SK-N-SH treated with all-trans-retinoic acid at 6 μM for 48 hours (cell line): ENCODE measurements around the gene REXO1.

Source experiments
- ARNTL ChIP-seq: fragments of 450-650 bp; formaldehyde crosslinking; IDR thresholded peaks from 2 replicates; pipeline ENCODE4 v1.5.0; 2020; ENCODE audit warnings: low read depth, mild to moderate bottlenecking, moderate library complexity, borderline replicate concordance
- ESRRG ChIP-seq: fragments of 250-450 bp; sonication (Bioruptor Pico); IDR thresholded peaks from 2 replicates; pipeline ENCODE4 v1.6.1; 2021; ENCODE audit warnings: mild to moderate bottlenecking
- GLIS3 ChIP-seq: fragments of 250-450 bp; sonication (Bioruptor Pico); IDR thresholded peaks from 2 replicates; pipeline ENCODE4 v1.5.0; 2020; ENCODE audit warnings: mild to moderate bottlenecking, moderate library complexity
- PPARA ChIP-seq: fragments of 250-450 bp; sonication (Bioruptor Pico); IDR thresholded peaks from 2 replicates; pipeline ENCODE4 v1.5.0; 2020; ENCODE audit warnings: mild to moderate bottlenecking, borderline replicate concordance
- TCF4 ChIP-seq: fragments of 250-450 bp; sonication (Bioruptor Pico); IDR thresholded peaks from 2 replicates; pipeline ENCODE4 v1.8.0; 2021; ENCODE audit warnings: mild to moderate bottlenecking, moderate library complexity, borderline replicate concordance
- ZFP30 ChIP-seq: fragments of 450-650 bp; formaldehyde crosslinking; IDR thresholded peaks from 2 replicates; pipeline ENCODE4 v1.5.0; 2022; ENCODE audit warnings: mild to moderate bottlenecking, moderate library complexity
- ZNF70 ChIP-seq: fragments of 450-650 bp; formaldehyde crosslinking; IDR thresholded peaks from 2 replicates; pipeline ENCODE4 v1.5.0; 2020; ENCODE audit warnings: mild to moderate bottlenecking, moderate library complexity

- TF ChIP-seq PPARA (CRISPR knock-in tag) (no peak), GLIS3 (CRISPR knock-in tag) (no peak), ESRRG (CRISPR knock-in tag) (no peak), ZFP30 (no peak), ARNTL (CRISPR knock-in tag) (no peak), ZNF70 (CRISPR knock-in tag) (no peak), TCF4 (no peak)
Measured at GRCh38 chr19:1845642-1846041, 2.6 kb downstream of the REXO1 start.
